ENCODE measurements around the gene CDHR5. TPM values are rescaled to one million over a fixed set of nuclear protein-coding genes. Genes with fewer than 3 reads are reported as not detected.

Gene CDHR5
- total RNA-seq, 2 experiments from 2014 or later, result not detected

DNA sequence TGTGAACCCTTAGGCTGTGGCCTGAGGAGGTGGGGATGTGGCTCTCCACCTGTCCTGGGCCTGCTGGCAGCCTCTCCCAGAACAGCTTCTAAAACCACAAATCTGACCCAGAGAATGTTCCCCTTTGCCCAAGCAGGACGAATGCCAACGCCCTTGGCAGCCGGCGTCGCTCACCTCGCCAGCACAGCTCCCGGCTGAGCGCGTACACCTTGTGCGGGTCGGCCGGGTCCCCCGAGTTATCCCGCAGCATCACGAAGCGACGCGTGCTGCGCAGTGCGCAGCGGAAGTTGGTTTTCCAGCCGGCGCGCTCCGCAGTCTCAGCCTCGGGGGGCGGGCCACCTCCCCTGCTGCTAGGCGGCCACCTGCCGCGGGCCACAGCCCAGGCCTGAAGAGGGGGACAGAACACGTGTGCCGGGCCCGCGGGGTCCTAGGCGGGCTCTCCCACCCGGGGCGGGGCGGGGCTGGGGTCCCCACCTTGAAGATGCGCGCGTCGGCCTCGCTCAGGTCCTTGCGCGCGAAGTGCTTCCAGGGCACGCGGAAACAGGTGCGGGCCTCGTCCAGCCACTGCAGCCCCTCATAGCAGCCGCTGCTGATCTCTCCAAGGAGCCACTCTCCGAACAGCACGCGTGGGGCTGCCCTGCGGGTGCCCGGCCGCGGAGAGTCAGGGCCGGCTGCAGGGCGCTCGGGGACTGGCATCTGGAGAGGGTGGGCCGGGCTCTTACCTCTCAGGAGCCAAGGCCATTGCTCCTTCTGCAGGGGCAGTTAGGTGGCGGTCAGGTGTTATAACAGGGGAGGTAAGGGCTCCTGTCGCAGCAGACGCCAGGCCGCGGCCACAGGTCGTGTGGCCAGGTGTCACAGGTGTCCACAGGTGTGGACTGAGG is 9.9 kb downstream of the CDHR5 start:
- ATAC-seq (peak; percentile 2), DNase-seq (peak; percentile 63)
- Mint-ChIP-seq H3K4me3 (peak overlapping the region; percentile 98), H3K27ac (peak overlapping the region; percentile 99), H3K27me3 (no peaks in the 10 kb centered on the region), H3K4me1 (peaks cover 19% of the 10 kb centered on the region), H3K9me3 (ENCODE audit: low read depth) (no peaks in the 10 kb centered on the region), H3K36me3 (peaks cover 36% of the 10 kb centered on the region)
- CTCF ChIA-PET, result interaction anchor here (0.6 to 1.5 kb wide), 2 partner anchors 39 to 60 kb away, joined by 3 to 9 read pairs; no protein-coding TSS in a partner anchor

GRCh38 chr11:614021-614622 is 10.6 kb downstream of the CDHR5 start:
- no peaks in the 10 kb centered on the region for H3K27me3 Mint-ChIP-seq
- peak overlapping the region; percentile 99 for H3K27ac Mint-ChIP-seq

GRCh38 chr11:613369-613968 is 11.3 kb downstream of the CDHR5 start:
- H3K4me3 Mint-ChIP-seq, result peak overlapping the region; percentile 98
- ATAC-seq, result peak; percentile 32
- H3K4me1 Mint-ChIP-seq, result peaks cover 19% of the 10 kb centered on the region
- H3K36me3 Mint-ChIP-seq, result peaks cover 38% of the 10 kb centered on the region
- CTCF ChIA-PET, result interaction anchor here (1.9 kb wide), 1 partner anchor 26 kb away, joined by 5 read pairs; no protein-coding TSS in a partner anchor
- no peaks in the 10 kb centered on the region for H3K9me3 Mint-ChIP-seq (ENCODE audit: low read depth)
- H3K27me3 Mint-ChIP-seq, result no peaks in the 10 kb centered on the region
- peak overlapping the region; percentile 99 for H3K27ac Mint-ChIP-seq
- DNase-seq, result peak; percentile 92

More at GRCh38 chr11:614021-614622, 10.6 kb downstream of the CDHR5 start:
- CTCF ChIA-PET, result interaction anchor here (0.6 kb wide), 1 partner anchor 38 kb away, joined by 3 read pairs; no protein-coding TSS in a partner anchor
- ATAC-seq, result no peak
- H3K9me3 Mint-ChIP-seq (ENCODE audit: low read depth), result no peaks in the 10 kb centered on the region
- H3K4me3 Mint-ChIP-seq, result peak overlapping the region; percentile 98
- peaks cover 19% of the 10 kb centered on the region for H3K4me1 Mint-ChIP-seq
- DNase-seq, result peak; percentile 64
- peaks cover 37% of the 10 kb centered on the region for H3K36me3 Mint-ChIP-seq

DNA sequence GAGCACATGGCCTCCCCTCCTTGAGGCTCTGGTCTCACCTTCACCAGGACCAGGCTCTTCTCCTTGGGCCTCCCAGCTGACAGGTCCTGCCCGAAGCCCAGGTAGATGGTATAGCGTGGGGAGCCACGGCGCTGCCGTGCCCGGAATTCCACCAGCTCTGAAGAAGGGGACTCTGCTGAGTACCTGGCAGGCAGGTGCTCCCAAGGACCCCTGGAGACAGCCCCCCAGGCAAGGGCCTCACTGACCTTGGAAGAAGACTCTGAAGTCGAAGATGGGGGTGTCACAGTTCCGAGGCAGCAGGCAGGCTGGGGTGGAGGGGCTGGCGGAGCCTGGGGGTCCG is 11.8 kb downstream of the CDHR5 start:
- CTCF ChIA-PET, result interaction anchor here (1.5 to 1.9 kb wide), 2 partner anchors 9 to 25 kb away, joined by 5 to 6 read pairs; no protein-coding TSS in a partner anchor
- Mint-ChIP-seq H3K4me1 (peaks cover 19% of the 10 kb centered on the region), H3K36me3 (peaks cover 38% of the 10 kb centered on the region), H3K9me3 (ENCODE audit: low read depth) (no peaks in the 10 kb centered on the region), H3K27me3 (no peaks in the 10 kb centered on the region), H3K4me3 (no peak overlapping the region), H3K27ac (peak overlapping the region; percentile 82)
- no peak for ATAC-seq
- DNase-seq, result peak; percentile 44

DNA sequence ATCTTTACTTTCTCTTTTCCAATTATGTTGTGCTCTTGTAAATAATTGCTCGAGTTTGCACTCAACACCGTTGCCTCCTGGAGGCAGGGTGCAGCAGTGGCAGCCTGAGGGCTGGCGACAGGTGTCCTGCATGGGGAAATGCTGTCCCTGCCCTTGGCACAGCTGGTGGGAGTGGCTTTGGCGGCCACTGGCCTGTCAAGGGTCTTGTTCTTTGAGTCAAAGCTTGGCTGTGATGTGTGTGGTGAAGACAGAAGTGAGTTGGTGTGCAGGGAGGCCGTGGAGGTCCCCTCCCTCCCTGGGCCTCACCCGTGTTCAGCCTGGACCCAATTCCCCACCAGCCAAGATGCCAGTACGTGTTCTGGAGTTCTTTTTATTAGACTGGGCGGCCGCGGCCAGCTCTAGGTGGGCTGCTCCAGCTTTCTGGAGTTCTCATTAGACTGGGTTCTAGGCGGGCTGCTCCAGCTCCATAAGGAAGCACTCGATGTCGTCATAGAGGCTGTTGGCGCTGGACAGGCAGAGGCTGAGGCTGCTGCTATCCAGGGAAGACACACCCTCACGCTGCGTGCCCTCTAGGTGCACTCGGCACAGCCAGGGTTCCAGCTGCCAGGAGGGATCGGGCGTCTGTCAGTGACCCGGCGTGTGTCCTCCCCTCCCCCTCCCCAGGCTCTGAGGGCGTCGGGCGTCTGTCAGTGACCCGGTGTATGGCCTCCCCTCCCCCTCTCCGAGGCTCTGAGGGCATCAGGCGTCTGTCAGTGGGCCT is 12.4 kb downstream of the CDHR5 start:
- CTCF ChIA-PET, result interaction anchor here (0.6 to 1.9 kb wide), 5 partner anchors 9 to 59 kb away, joined by 3 to 6 read pairs (median 3); no protein-coding TSS in a partner anchor
- ATAC-seq, result no peak
- H3K36me3 Mint-ChIP-seq, result peaks cover 38% of the 10 kb centered on the region

GRCh38 chr11:611001-611996 is 13.5 kb downstream of the CDHR5 start:
- Mint-ChIP-seq H3K36me3 (peaks cover 46% of the 10 kb centered on the region), H3K27ac (peak overlapping the region; percentile 68), H3K4me3 (no peak overlapping the region), H3K27me3 (no peaks in the 10 kb centered on the region), H3K4me1 (peaks cover 15% of the 10 kb centered on the region), H3K9me3 (ENCODE audit: low read depth) (no peaks in the 10 kb centered on the region)
- ATAC-seq (no peak), DNase-seq (peak; percentile 48)
- CTCF ChIA-PET, result interaction anchor here (1.1 to 1.9 kb wide), 4 partner anchors 8 to 58 kb away, joined by 3 to 6 read pairs (median 4); no protein-coding TSS in a partner anchor

More for the DNA sequence above, 12.4 kb downstream of the CDHR5 start:
- Mint-ChIP-seq H3K4me3 (peak overlapping the region; percentile 47), H3K4me1 (peaks cover 19% of the 10 kb centered on the region), H3K27me3 (no peaks in the 10 kb centered on the region), H3K27ac (peak overlapping the region; percentile 82), H3K9me3 (ENCODE audit: low read depth) (no peaks in the 10 kb centered on the region)
- DNase-seq, result peak; percentile 70

- H3K4me1 Mint-ChIP-seq, result peaks cover 14% of the 10 kb centered on the region
- no peak for ATAC-seq
- no peaks in the 10 kb centered on the region for H3K27me3 Mint-ChIP-seq
- H3K36me3 Mint-ChIP-seq, result peaks cover 44% of the 10 kb centered on the region
- no peak overlapping the region for H3K27ac Mint-ChIP-seq
- DNase-seq, result no peak
- H3K4me3 Mint-ChIP-seq, result no peak overlapping the region
- CTCF ChIA-PET, result no interaction called here
- H3K9me3 Mint-ChIP-seq (ENCODE audit: low read depth), result no peaks in the 10 kb centered on the region
Measured at GRCh38 chr11:610146-610801, 14.5 kb downstream of the CDHR5 start.

DNA sequence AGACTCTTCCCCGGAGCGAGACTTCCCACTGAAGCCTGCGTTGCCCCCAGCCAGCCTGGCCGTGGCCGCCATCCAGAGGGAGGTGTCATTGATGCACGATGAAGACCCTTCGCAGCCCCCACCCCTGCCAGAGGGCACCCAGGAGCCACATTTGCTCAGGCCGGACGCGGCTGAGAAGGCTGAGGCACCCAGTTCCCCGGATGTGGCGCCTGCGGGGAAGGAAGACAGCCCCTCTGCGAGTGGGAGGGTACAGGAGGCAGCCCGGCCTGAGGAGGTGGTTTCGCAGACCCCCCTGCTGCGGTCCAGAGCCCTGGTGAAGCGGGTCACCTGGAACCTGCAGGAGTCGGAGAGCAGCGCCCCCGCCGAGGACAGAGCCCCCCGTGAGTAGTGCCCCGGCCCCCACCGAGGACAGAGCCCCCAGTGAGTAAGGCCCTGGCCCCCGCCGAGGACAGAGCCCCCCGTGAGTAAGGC is 15.4 kb downstream of the CDHR5 start:
- no peaks in the 10 kb centered on the region for H3K27me3 Mint-ChIP-seq
- DNase-seq (no peak), ATAC-seq (no peak)
- no peak overlapping the region for H3K27ac Mint-ChIP-seq
- H3K4me1 Mint-ChIP-seq, result peaks cover 11% of the 10 kb centered on the region
- no peak overlapping the region for H3K4me3 Mint-ChIP-seq
- CTCF ChIA-PET, result interaction anchor here (1.6 kb wide), 1 partner anchor 90 kb away, joined by 3 read pairs; no protein-coding TSS in a partner anchor
- H3K9me3 Mint-ChIP-seq (ENCODE audit: low read depth), result no peaks in the 10 kb centered on the region
- peaks cover 43% of the 10 kb centered on the region for H3K36me3 Mint-ChIP-seq

DNA sequence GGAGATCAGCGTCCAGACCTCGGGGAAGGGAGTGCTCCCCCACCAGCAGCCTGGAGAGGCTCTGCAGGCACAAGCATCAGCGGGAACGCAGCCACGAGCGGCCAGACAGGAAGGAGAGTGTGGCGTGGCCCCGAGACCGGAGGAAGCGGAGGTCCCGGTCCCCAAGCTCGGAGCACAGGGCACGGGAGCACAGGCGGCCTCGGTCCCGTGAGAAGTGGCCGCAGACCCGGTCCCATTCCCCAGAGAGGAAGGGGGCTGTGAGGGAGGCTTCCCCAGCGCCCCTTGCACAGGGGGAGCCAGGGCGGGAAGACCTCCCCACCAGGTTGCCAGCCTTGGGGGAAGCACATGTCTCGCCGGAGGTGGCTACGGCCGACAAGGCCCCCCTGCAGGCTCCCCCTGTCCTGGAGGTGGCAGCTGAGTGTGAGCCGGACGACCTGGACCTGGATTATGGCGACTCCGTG is 15.9 kb downstream of the CDHR5 start:
- H3K4me1 Mint-ChIP-seq, result peaks cover 10% of the 10 kb centered on the region
- DNase-seq (no peak), ATAC-seq (no peak)
- peak overlapping the region; percentile 49 for H3K27ac Mint-ChIP-seq
- peaks cover 41% of the 10 kb centered on the region for H3K36me3 Mint-ChIP-seq
- H3K27me3 Mint-ChIP-seq, result no peaks in the 10 kb centered on the region
- H3K9me3 Mint-ChIP-seq (ENCODE audit: low read depth), result no peaks in the 10 kb centered on the region
- no peak overlapping the region for H3K4me3 Mint-ChIP-seq
- CTCF ChIA-PET, result interaction anchor here (1.1 to 1.6 kb wide), 2 partner anchors 54 to 90 kb away, joined by 3 read pairs; no protein-coding TSS in a partner anchor

- Mint-ChIP-seq H3K27me3 (no peaks in the 10 kb centered on the region), H3K4me3 (no peak overlapping the region), H3K27ac (no peak overlapping the region), H3K9me3 (ENCODE audit: low read depth) (no peaks in the 10 kb centered on the region), H3K4me1 (peaks cover 7% of the 10 kb centered on the region), H3K36me3 (peaks cover 39% of the 10 kb centered on the region)
- no peak for DNase-seq
- CTCF ChIA-PET, result interaction anchor here (1.1 to 1.6 kb wide), 2 partner anchors 53 to 89 kb away, joined by 3 read pairs; no protein-coding TSS in a partner anchor
- ATAC-seq, result no peak
Measured at GRCh38 chr11:607971-608659, 16.6 kb downstream of the CDHR5 start.
